SK-N-SH (cell line): ENCODE results near the gene KLHL22. TPM values are rescaled to one million over a fixed set of nuclear protein-coding genes. Genes with fewer than 3 reads are reported as not detected.

Experiments used
- CTCF ChIA-PET: fragments of 300-600, 350-600 bp; formaldehyde crosslinking; extraction: SDS; loops from one replicate; lab custom pipeline; 2021; lab: Yijun Ruan, JAX
- POLR2A ChIA-PET: fragments of 350-600 bp; sonication (Branson Sonifier 250); formaldehyde crosslinking; extraction: SDS; loops from one replicate; lab custom pipeline; 2020; ENCODE audit warnings: antibody characterized with exemption, inconsistent platforms; lab: Yijun Ruan, JAX
- DNase-seq: peaks from one replicate; pipeline ENCODE4 v3.0.0; 2012
- H2AFZ ChIP-seq: fragments of 200-600 bp; sonication (generic); 2 replicates; pipeline ENCODE4 v1.8.1; 2016; ENCODE audit warnings: antibody characterized with exemption, mild to moderate bottlenecking, low read depth
- H3F3A ChIP-seq: fragments of 200-600 bp; sonication (generic); replicated peaks from 2 replicates; pipeline ENCODE3; 2016; ENCODE audit warnings: antibody characterized with exemption, mild to moderate bottlenecking; ENCODE audit not compliant: insufficient read depth
- H3K27ac ChIP-seq, 2 experiments: fragments of 200-500 bp in 1 of 2; fragments of 200-600 bp in 1 of 2; sonication (Bioruptor generic) in 1 of 2; sonication (generic), shearing (Covaris generic) in 1 of 2; 2 replicates each; pipeline versions ENCODE4 v1.5.1 to v1.6.1; 2014 to 2016; ENCODE audit warnings: low read depth in 2 of 2, inconsistent platforms in 1 of 2, low read length in 1 of 2, mild to moderate bottlenecking in 1 of 2, mixed read lengths in 1 of 2
- H3K27me3 ChIP-seq: fragments of 200-600 bp; sonication (generic), shearing (Covaris generic); 2 replicates; pipeline ENCODE4 v1.6.1; 2016; ENCODE audit warnings: mixed run types; ENCODE audit not compliant: insufficient read depth
- H3K36me3 ChIP-seq, 2 experiments: fragments of 200-500 bp in 1 of 2; fragments of 200-600 bp in 1 of 2; sonication (Bioruptor generic) in 1 of 2; sonication (generic) in 1 of 2; replicated peaks in 1 of 2; 2 replicates each; pipeline versions ENCODE3 to v1.5.1; 2014 to 2016; ENCODE audit warnings: low read length in 1 of 2, mild to moderate bottlenecking in 1 of 2; ENCODE audit not compliant: insufficient read depth in 2 of 2, control insufficient read depth in 1 of 2
- H3K4me1 ChIP-seq, 2 experiments: fragments of 200-500 bp in 1 of 2; fragments of 200-600 bp in 1 of 2; sonication (Bioruptor generic) in 1 of 2; sonication (generic), shearing (Covaris generic) in 1 of 2; 2 replicates each; pipeline versions ENCODE4 v1.5.1 to v1.6.1; 2014 to 2016; ENCODE audit warnings: low read depth in 1 of 2, low read length in 1 of 2, mixed run types in 1 of 2; ENCODE audit not compliant: insufficient read depth in 2 of 2, control insufficient read depth in 1 of 2
- H3K4me2 ChIP-seq: fragments of 200-600 bp; sonication (generic), shearing (Covaris generic); 2 replicates; pipeline ENCODE4 v1.6.1; 2017; ENCODE audit warnings: mixed run types
- H3K4me3 ChIP-seq, 2 experiments: fragments of 200-500 bp in 1 of 2; fragments of 200-600 bp in 1 of 2; sonication (Bioruptor generic) in 1 of 2; sonication (generic), shearing (Covaris generic) in 1 of 2; 2 replicates each; pipeline versions ENCODE4 v1.5.1 to v1.8.1; 2014 to 2016; ENCODE audit warnings: low read depth in 2 of 2, inconsistent platforms in 1 of 2, low read length in 1 of 2, mild to moderate bottlenecking in 1 of 2, mixed read lengths in 1 of 2, moderate library complexity in 1 of 2
- H3K79me2 ChIP-seq: fragments of 200-600 bp; sonication (generic); 2 replicates; pipeline ENCODE4 v1.8.1; 2017; ENCODE audit warnings: mild to moderate bottlenecking; ENCODE audit not compliant: insufficient read depth
- H3K9ac ChIP-seq: fragments of 200-600 bp; sonication (generic); 2 replicates; pipeline ENCODE4 v1.6.1; 2017; ENCODE audit warnings: mixed run types
- H3K9me2 ChIP-seq: fragments of 200-600 bp; sonication (generic); 2 replicates; pipeline ENCODE4 v1.6.1; 2017; ENCODE audit warnings: mixed run types
- H3K9me3 ChIP-seq: fragments of 200-600 bp; sonication (generic); 2 replicates; pipeline ENCODE4 v1.6.1; 2017; ENCODE audit warnings: mixed run types, mild to moderate bottlenecking, moderate library complexity
- H4K20me1 ChIP-seq: fragments of 200-600 bp; sonication (generic); 2 replicates; pipeline ENCODE4 v1.6.1; 2017; ENCODE audit warnings: mild to moderate bottlenecking, mixed run types; ENCODE audit not compliant: insufficient read depth
- CHD2 ChIP-seq: fragments of 150-350 bp; IDR thresholded peaks from 2 replicates; pipeline ENCODE4 v1.6.1; 2018; ENCODE audit warnings: low read length; ENCODE audit not compliant: partially characterized antibody
- CTCF ChIP-seq: fragments of 200-600 bp; sonication (generic); IDR thresholded peaks from 2 replicates; pipeline ENCODE4 v1.6.1; 2017; ENCODE audit warnings: antibody characterized with exemption, mild to moderate bottlenecking, moderate library complexity
- EP300 ChIP-seq, 2 experiments: IDR thresholded peaks; 2 replicates each; pipeline versions ENCODE4 v1.4.0 to v1.6.1; 2012; ENCODE audit warnings: borderline replicate concordance in 1 of 2, low read depth in 1 of 2, low read length in 1 of 2
- EZH2phosphoT487 ChIP-seq: fragments of 200-600 bp; sonication (generic); IDR thresholded peaks from 2 replicates; pipeline ENCODE4 v1.6.1; 2017; ENCODE audit warnings: low read depth, mixed run types, mild to moderate bottlenecking, antibody characterized with exemption, moderate library complexity, borderline replicate concordance
- FOXJ3 ChIP-seq: sonication (generic); formaldehyde crosslinking; IDR thresholded peaks from 2 replicates; pipeline ENCODE4 v1.5.1; 2020; ENCODE audit warnings: mild to moderate bottlenecking, missing genetic modification reagents
- FOXM1 ChIP-seq: IDR thresholded peaks from 2 replicates; pipeline ENCODE4 v1.4.0; 2012; ENCODE audit warnings: low read depth, mild to moderate bottlenecking
- JUND ChIP-seq: IDR thresholded peaks from 2 replicates; pipeline ENCODE4 v1.4.0; 2012
- MEF2A ChIP-seq: IDR thresholded peaks from 2 replicates; pipeline ENCODE4 v1.4.0; 2012; ENCODE audit warnings: low read depth, borderline replicate concordance
- NFIC ChIP-seq: IDR thresholded peaks from 2 replicates; pipeline ENCODE4 v1.4.0; 2012; ENCODE audit warnings: borderline replicate concordance
- NRF1 ChIP-seq: IDR thresholded peaks from 2 replicates; pipeline ENCODE4 v1.6.1; 2012; ENCODE audit warnings: low read depth, mild to moderate bottlenecking, low read length
- REST ChIP-seq: IDR thresholded peaks from 2 replicates; pipeline ENCODE4 v1.6.1; 2012; ENCODE audit warnings: mild to moderate bottlenecking, low read depth, low read length, moderate library complexity
- RFX5 ChIP-seq: IDR thresholded peaks from 2 replicates; pipeline ENCODE4 v1.6.1; 2012; ENCODE audit warnings: mild to moderate bottlenecking, improper control_type of control experiment, low read length
- RXRA ChIP-seq: IDR thresholded peaks from 2 replicates; pipeline ENCODE4 v1.4.0; 2012; ENCODE audit warnings: low read depth, mild to moderate bottlenecking, borderline replicate concordance
- SMC3 ChIP-seq: IDR thresholded peaks from 2 replicates; pipeline ENCODE4 v1.6.1; 2012; ENCODE audit warnings: low read depth, low read length, improper control_type of control experiment
- YY1 ChIP-seq: IDR thresholded peaks from 2 replicates; pipeline ENCODE4 v1.4.0; 2012; ENCODE audit warnings: low read depth, mild to moderate bottlenecking
- WGBS: methylation state at CpG from one replicate; pipeline ENCODE4 v1.1.6; 2017; ENCODE audit warnings: low lambda C conversion rate; 5-methylcytosine and 5-hydroxymethylcytosine counted together
- polyA plus RNA-seq, 3 experiments: library from polyadenylated mRNA; depleted of rRNA; stranded (reverse); fragments of >200 nt; gene quantifications; 2 replicates each; pipeline ENCODE4 v1.2.3, GENCODE V29; 2012

Gene KLHL22
- polyA plus RNA-seq, 1 of the 3 experiments (the other 2 are of a cell fraction): 26.5 TPM

GRCh38 chr22:20490941-20491307 lies 4.7 kb downstream of the KLHL22 start:
- Histone ChIP-seq H3K9ac (no peak overlapping the region), H3K4me3 (no peak overlapping the region), H2AFZ (no peak overlapping the region), H3K27ac (no peak overlapping the region), H4K20me1 (peaks cover 24% of the 10 kb centered on the region), H3K4me2 (no peak overlapping the region), H3F3A (peaks cover under 1% of the 10 kb centered on the region), H3K27me3 (no peaks in the 10 kb centered on the region), H3K79me2 (peaks cover 72% of the 10 kb centered on the region), H3K9me2 (no peaks in the 10 kb centered on the region), H3K4me1 (peaks cover 3 to 5% of the 10 kb centered on the region in 2 experiments; a peak in 1 of 4 replicates), H3K36me3 (peaks cover 0 to 8% of the 10 kb centered on the region in 2 experiments), H3K9me3 (no peaks in the 10 kb centered on the region)
- TF ChIP-seq REST: no peak
- TF ChIP-seq CHD2: no peak
- TF ChIP-seq NRF1: no peak
- TF ChIP-seq RXRA: no peak
- no peak for TF ChIP-seq YY1
- no peak for TF ChIP-seq RFX5
- TF ChIP-seq FOXM1: no peak
- no peak for TF ChIP-seq JUND
- TF ChIP-seq SMC3: no peak
- no peak for TF ChIP-seq MEF2A
- TF ChIP-seq EZH2phosphoT487: no peak
- TF ChIP-seq CTCF: no peak
- no peak for TF ChIP-seq EP300 (IDR thresholded peaks at IDR 0.05; ENCODE audit: borderline replicate concordance in 1 of 2, low read depth in 1 of 2, low read length in 1 of 2)
- TF ChIP-seq NFIC: no peak
- no peak for TF ChIP-seq FOXJ3
- WGBS: 100% methylated on average over 1 of the region's 1 CpG
- CTCF ChIA-PET: interaction anchor here (1.5 kb wide), 1 partner anchor 73 kb away, joined by 6 read pairs; no protein-coding TSS in a partner anchor
- no peak for DNase-seq
- POLR2A ChIA-PET: no interaction called here
